GM21529 (cell line): ENCODE measurements around the gene CLPX.
"Not testable (repeated sequence)": the region's sequence is repeated elsewhere in the genome, so short reads cannot be mapped to it uniquely, and the experiment has no call there.

ENCODE experiments used
- ATAC-seq: cut with Tn5 transposase; IDR thresholded peaks from one replicate; pipeline ENCODE4 v1.9.1; 2021; ENCODE audit not compliant: unreplicated experiment

The CLPX gene

DNA sequence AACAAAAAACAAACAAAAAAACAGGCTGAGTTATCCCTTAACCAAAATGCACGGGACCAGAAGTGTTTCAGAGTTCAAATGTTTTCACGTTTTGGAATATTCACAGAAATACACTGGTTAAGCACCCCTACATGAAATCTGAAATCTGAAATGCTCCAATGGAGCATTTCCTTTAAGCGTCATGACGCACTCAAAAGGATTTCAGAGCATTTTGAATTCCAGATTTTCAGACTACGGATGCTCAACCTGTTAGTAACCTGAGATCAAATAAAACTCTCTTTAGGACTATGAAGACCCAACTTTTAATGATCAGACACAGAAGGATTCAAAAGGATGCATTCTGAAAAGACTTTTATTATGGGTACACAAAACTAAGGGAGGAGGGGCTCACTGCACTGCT is 9.6 kb downstream of the CLPX start:
- no peak for ATAC-seq

DNA sequence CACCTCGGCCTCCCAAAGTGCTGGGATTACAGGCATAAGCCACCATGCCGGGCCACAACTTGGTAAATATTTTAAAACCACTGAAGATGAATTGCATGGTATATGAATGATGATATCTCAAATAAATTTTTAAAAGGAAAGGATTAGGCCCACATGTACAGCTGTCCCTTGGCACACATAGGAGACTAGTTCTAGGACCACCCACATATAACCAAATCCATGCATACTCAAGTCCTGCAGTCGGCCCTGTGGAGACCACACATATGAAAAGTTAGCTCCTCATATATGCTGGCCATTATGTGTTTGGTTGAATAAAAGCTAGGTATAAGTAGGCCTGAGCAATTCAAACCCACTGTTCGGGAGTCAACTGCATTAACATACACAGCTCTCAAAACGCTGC is 10.6 kb downstream of the CLPX start:
- no peak for ATAC-seq

- ATAC-seq = no peak
These were observed 12.6 kb downstream of the CLPX start for GRCh38 chr15:65172531-65172930.

- ATAC-seq = no peak
These were observed 13.7 kb downstream of the CLPX start for GRCh38 chr15:65171428-65171827.

GRCh38 chr15:65165875-65166274 is 19.3 kb downstream of the CLPX start:
- ATAC-seq = no peak

DNA sequence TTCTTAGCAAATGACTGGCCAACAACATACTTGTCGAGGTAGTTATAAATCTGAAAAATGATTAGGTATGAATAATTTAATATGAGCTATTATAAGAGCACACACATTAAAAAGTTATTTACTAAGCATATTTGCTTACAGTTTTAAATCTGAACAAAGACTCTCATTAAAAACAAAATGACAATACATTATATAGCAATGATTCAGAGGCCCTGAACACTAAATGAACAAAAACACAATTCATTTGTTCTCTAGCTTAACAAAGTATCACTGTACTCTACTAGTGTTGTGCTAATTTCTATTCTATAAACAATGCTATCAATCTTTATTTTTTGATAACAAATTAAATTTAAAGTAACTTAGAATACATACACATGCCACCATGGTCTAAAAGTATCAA is 21.0 kb downstream of the CLPX start:
- ATAC-seq = no peak

DNA sequence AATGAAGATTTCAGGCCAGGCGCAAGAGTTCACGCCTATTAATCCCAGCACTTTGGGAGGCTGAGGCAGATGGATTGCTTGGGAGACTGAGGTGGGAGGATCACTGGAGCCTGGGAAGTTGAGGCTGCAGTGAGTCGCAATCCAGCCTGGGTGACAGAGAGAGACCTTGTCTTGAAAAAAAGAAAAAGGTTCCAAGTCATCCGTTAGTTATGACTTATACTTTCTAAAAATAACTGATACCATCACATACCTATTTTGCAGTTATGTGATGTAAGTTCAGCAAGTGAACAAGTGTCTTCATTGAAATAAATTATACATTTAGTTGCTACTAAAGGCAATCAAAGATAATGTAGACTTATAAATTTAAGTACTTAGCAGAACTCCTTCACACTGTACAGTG is 22.1 kb downstream of the CLPX start:
- no peak for ATAC-seq

DNA sequence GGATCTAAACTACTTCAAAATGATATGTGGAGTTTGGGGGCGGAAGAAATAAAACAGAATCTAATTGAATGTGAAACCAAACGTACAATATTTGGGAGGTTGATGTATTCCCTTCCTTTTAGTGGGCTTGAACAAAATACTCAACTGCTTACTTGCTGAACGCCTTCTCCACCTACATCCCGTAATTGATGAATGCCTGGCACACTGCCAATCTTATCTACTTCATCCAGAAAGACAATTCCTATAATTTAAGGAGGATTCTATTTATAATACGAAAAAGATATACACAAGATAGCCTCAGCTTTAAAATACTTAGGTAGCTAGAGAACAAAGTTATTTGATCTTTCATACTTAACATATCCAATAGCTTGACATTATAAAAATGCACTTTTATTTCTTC is 28.4 kb downstream of the CLPX start:
- ATAC-seq = no peak

- no peak for ATAC-seq
These were observed 30.4 kb downstream of the CLPX start for GRCh38 chr15:65154720-65155119.

- ATAC-seq = no peak
These were observed 37.2 kb downstream of the CLPX start for GRCh38 chr15:65147902-65148301.

DNA sequence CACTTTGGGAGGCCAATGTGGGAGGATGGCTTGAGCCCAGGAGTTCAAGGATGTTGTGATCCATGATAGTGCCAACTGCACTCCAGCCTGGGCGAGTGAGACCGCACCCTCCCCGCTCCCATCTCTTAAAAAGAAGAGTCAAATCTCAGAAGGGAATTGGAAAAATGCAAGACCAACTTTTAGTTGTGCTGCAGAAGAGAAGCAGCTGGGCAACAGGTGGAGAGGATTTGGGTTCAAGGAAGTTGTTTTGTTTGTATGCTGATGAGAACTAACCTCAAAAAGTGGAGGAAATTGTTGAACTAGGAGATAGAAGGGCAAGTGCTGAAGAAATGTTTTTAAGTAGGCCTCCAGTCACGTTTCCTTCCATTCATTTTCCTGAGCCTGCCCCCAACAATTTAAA is 38.7 kb downstream of the CLPX start:
- no peak for ATAC-seq

DNA sequence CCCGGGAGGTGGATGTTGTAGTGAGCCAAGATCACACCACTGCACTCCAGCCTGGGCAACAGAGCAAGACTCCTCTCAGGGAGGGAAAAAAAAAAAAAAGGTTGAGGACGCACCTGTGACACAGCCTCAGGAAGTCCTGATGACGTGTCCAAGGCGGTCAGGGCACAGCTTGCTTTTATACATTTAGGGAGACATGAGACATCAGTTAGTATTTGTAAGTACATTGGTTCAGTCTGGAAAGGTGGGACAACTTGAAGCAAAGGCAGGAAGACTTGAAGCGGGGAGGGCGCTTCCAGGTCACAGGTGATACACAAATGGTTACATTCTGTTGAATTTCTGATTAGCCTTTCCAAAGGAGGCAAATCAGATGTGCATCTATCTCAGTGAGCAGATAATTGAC is 46.5 kb downstream of the CLPX start:
- ATAC-seq = not testable (repeated sequence)

- not testable (repeated sequence) for ATAC-seq
These were observed 47.2 kb downstream of the CLPX start for GRCh38 chr15:65137893-65138292.

DNA sequence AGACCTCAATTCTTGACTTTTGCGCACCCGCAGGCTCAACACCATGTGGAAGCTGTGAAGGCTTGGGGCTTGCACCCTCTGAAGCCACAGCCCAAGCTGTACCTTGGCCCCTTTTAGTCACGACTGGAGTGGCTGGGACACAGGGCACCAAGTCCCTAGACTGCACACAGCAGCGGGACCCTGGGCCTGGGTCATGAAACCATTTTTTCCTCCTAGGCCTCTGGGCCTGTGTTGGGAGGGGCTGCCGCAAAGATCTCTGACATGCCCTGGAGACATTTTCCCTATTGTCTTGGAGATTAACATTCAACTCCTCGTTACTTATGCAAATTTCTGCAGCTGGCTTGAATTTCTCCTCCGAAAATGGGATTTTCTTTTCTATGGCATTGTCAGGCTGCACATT is 48.1 kb downstream of the CLPX start:
- ATAC-seq = not testable (repeated sequence)

DNA sequence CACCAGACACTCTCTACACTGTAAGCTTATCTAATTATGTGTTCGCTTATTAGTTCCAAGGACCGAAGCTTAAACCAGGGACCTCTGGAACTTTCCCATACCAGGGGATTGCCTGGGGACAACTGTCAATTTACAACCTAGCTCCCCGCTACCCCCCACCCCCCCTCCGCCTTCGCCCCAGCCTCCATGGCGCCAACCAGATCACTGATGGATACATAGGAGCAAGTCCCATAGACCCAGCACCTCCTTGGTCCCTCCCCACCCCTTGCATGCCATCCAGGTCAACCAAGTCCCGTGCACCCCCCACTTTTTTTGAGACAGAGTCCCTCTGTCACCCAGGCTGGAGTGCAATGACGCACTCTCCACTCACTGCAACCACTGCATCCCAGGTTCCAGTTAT is 50.6 kb downstream of the CLPX start:
- no peak for ATAC-seq

- peak; percentile 88 for ATAC-seq
These were observed 51.5 kb downstream of the CLPX start, which contains the start of gene PDCD7 for GRCh38 chr15:65133548-65134200. Gene PDCD7 (minus strand): TSS chr15:65133808. CDS start chr15:65133781, 27 bp downstream.

DNA sequence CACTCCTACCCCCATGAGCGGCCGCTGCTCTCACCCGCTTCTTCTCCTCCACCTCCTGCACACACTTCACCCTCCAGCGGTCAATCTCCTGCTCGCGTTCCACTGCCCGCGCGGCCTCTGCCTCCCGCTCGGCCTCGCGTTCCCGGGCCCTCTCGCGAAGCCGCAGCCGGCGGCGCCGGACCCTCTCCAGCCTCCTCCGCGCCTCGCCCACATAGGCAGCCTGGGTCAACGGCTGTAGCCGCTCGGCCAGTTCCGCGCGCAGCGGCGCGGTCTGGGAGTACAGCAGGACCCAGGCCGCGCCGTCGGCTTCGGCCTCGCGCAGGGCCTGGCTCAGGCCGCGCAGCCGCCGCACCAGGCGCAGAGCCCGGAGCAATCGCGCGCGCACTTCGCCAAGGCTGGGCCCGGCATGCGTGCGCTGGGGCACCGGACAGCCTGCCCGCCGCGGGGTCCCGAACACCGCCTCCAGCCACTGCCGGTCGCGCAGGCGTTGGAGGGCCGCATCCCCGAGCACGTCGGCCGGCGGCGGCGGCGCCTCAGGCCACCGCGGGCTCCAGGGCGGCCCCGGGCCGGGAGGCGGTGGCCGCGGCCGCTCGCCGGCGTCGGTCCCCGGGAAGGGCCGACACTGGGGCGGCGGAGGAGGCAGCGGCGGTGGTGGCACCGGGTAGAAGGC is 52.1 kb downstream of the CLPX start:
- peak; percentile 36 for ATAC-seq

DNA sequence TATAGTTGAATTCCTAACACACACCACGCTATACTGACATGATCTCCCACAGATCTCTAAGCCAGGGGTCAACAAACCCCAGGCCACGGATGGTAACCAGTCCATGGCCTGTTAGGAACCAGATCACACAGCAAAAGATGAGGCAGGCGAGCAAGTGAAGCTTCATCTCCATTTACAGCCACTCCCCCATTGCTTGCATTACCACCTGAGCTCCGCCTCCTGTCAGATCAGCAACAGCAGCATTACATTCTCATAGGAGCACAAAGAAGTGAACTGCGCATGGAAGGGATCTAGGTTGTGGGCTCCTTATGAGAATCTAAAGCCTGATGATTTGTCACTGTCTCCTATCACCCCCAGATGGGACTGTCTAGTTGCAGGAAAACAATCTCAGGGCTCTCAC is 54.2 kb downstream of the CLPX start:
- ATAC-seq = no peak

- no peak for ATAC-seq
These were observed 69.6 kb downstream of the CLPX start for GRCh38 chr15:65115542-65115941.

DNA sequence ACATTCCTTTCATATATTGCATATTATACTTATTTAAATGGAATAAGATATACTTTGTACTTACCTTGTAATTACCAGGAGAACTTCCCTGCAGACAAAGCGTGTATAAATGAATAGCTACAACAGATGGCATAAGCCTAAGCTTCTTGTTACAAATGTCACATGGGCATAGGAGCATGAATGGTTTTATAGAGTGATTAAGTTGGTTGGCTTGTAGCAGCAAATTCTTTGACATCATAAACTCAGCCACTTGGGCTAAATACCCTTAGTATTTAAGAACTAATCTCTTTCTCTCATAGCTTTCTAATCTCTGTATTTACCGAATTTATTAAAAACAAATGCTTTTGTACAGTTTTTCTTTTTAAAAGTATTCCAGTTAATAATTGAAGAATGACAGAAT is 70.1 kb downstream of the CLPX start, which contains the start of gene UBAP1L:
TSS of gene UBAP1L (minus strand) at position 115 of the 400 bp plus-strand sequence. CDS start 8,985 bp downstream, outside the sequence.
- no peak for ATAC-seq

GRCh38 chr15:65110676-65111292 is 74.4 kb downstream of the CLPX start:
- ATAC-seq = no peak

- no peak for ATAC-seq
These were observed 79.0 kb downstream of the CLPX start for GRCh38 chr15:65106011-65106590.
